HepG2 (cell line): ENCODE results near the gene TSPAN12. TPM values are rescaled to one million over a fixed set of nuclear protein-coding genes. Genes with fewer than 3 reads are reported as not detected.
A peak's percentile ranks its signal among the peaks of the same experiment; 100 is the strongest.

Experiments
- FOXO1 ChIP-seq: sonication (generic); formaldehyde crosslinking; IDR thresholded peaks from 2 replicates; pipeline ENCODE4 v1.4.0; 2020; ENCODE audit warnings: missing genetic modification reagents
- GZF1 ChIP-seq: sonication (generic); formaldehyde crosslinking; IDR thresholded peaks from 2 replicates; pipeline ENCODE4 v1.5.1; 2020; ENCODE audit warnings: mild to moderate bottlenecking, missing genetic modification reagents
- JARID2 ChIP-seq: sonication (generic); formaldehyde crosslinking; IDR thresholded peaks from 2 replicates; pipeline ENCODE4 v1.8.1; 2023; ENCODE audit warnings: missing genetic modification reagents, inconsistent platforms; ENCODE audit not compliant: insufficient replicate concordance
- NFE2L2 ChIP-seq: fragments of 150-350 bp; IDR thresholded peaks from 2 replicates; pipeline ENCODE4 v1.6.1; 2014; ENCODE audit warnings: low read length
- RAD21 ChIP-seq: fragments of 450-650 bp; formaldehyde crosslinking; IDR thresholded peaks from 2 replicates; pipeline ENCODE4 v1.5.0; 2020; ENCODE audit warnings: mild to moderate bottlenecking
- SMAD1 ChIP-seq: sonication (generic); formaldehyde crosslinking; IDR thresholded peaks from 2 replicates; pipeline ENCODE4 v1.4.0; 2020; ENCODE audit warnings: missing genetic modification reagents, low read depth, mild to moderate bottlenecking, borderline replicate concordance
- STAG1 ChIP-seq: sonication (generic); formaldehyde crosslinking; IDR thresholded peaks from 2 replicates; pipeline ENCODE4 v1.4.0; 2020; ENCODE audit warnings: missing genetic modification reagents
- TGIF2 ChIP-seq: IDR thresholded peaks from 2 replicates; pipeline ENCODE4 v1.6.1; 2016; ENCODE audit warnings: control low read depth, missing compliant biosample characterization
- ZNF350 ChIP-seq: sonication (generic); formaldehyde crosslinking; IDR thresholded peaks from 2 replicates; pipeline ENCODE4 v1.4.0; 2020; ENCODE audit warnings: mild to moderate bottlenecking, low read depth, missing genetic modification reagents, borderline replicate concordance
- ZNF619 ChIP-seq: sonication (generic); formaldehyde crosslinking; IDR thresholded peaks from 2 replicates; pipeline ENCODE4 v1.4.0; 2020; ENCODE audit warnings: mild to moderate bottlenecking, missing genetic modification reagents
- ZNF792 ChIP-seq: IDR thresholded peaks from 2 replicates; pipeline ENCODE4 v1.6.1; 2016
- polyA plus RNA-seq, 8 experiments: library from polyadenylated mRNA; depleted of rRNA in 3 of 8; stranded (reverse) in 7 of 8; unstranded in 1 of 8; fragments of >200 nt; fragmentation: Illumina TruSeq in 4 of 8; extraction: Trizol in 4 of 8; gene quantifications; 2 replicates each; pipeline versions ENCODE4 v1.2.1 to v1.2.3, GENCODE V29; 2011 to 2016; ENCODE audit warnings: low read depth in 4 of 8, missing spikeins in 1 of 8, mixed read lengths in 1 of 8; ENCODE audit not compliant: insufficient read depth in 1 of 8
- total RNA-seq, 5 experiments: library from RNA; depleted of rRNA; stranded (reverse); fragments of >200 nt; fragmentation: Illumina TruSeq; extraction: Trizol; gene quantifications; 2 replicates each; pipeline ENCODE4 v1.2.3, GENCODE V29; 2016; ENCODE audit warnings: low read depth in 1 of 5
- TF ChIP-seq, protein P1 (sequence below): IDR thresholded peaks from 2 replicates; pipeline ENCODE4 v1.6.1; 2016; ENCODE audit warnings: missing compliant biosample characterization, missing genetic modification reagents, borderline replicate concordance
- TF ChIP-seq, protein P2 (sequence below): sonication (generic); formaldehyde crosslinking; IDR thresholded peaks from 2 replicates; pipeline ENCODE4 v1.5.0; 2020; ENCODE audit warnings: mild to moderate bottlenecking, missing genetic modification reagents, moderate library complexity

Gene TSPAN12
- total and polyA plus RNA-seq, 2 of the 13 experiments (the other 11 are each of a cell fraction or from before 2014, with no cell fraction given): 0.48 to 0.95 TPM

DNA sequence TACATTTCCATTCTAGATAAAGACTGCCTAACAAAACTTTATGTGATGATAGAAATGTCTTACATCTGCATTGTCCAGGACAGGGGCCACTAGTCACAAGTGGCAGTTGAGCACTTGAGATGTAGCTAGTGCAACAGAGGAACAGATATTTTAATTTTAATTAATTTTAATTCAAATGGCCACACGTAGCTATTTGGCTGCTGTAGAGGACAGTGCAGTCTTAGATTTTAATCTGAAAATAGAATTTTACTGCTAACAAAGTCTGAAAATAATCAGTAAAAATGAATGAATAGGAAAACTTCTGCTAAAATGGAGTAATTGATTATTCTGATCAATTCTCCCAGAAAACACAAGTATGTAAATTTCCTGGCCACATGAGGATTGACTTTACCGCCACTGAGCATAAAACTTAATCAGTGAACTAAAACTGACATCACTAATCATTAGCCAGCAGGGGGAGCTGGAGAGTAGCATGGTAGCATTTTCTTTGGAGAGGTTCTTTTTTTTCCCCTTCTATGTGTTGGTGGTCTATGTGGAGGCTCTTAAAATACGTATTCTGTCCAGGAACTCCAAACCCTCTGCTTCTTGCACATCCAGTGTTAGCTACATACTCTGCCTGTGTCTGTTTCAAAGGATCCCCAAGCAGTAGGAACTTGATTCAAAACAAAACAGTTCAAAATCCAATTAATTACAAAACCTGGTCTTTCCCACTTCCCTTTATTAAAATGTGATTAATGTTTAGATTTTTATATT lies 52.1 kb downstream of the TSPAN12 start (continued):
- TF ChIP-seq, protein P1, sequence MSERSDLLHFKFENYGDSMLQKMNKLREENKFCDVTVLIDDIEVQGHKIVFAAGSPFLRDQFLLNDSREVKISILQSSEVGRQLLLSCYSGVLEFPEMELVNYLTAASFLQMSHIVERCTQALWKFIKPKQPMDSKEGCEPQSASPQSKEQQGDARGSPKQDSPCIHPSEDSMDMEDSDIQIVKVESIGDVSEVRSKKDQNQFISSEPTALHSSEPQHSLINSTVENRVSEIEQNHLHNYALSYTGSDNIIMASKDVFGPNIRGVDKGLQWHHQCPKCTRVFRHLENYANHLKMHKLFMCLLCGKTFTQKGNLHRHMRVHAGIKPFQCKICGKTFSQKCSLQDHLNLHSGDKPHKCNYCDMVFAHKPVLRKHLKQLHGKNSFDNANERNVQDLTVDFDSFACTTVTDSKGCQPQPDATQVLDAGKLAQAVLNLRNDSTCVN: no peak
- no peak for TF ChIP-seq ZNF350 (CRISPR knock-in tag)
- TF ChIP-seq SMAD1 (CRISPR knock-in tag): no peak
- no peak for TF ChIP-seq ZNF619 (CRISPR knock-in tag)
- TF ChIP-seq FOXO1 (CRISPR knock-in tag): no peak
- no peak for TF ChIP-seq ZNF792
- TF ChIP-seq, protein P2, sequence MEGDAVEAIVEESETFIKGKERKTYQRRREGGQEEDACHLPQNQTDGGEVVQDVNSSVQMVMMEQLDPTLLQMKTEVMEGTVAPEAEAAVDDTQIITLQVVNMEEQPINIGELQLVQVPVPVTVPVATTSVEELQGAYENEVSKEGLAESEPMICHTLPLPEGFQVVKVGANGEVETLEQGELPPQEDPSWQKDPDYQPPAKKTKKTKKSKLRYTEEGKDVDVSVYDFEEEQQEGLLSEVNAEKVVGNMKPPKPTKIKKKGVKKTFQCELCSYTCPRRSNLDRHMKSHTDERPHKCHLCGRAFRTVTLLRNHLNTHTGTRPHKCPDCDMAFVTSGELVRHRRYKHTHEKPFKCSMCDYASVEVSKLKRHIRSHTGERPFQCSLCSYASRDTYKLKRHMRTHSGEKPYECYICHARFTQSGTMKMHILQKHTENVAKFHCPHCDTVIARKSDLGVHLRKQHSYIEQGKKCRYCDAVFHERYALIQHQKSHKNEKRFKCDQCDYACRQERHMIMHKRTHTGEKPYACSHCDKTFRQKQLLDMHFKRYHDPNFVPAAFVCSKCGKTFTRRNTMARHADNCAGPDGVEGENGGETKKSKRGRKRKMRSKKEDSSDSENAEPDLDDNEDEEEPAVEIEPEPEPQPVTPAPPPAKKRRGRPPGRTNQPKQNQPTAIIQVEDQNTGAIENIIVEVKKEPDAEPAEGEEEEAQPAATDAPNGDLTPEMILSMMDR (CRISPR knock-in tag): peak; percentile 73
- TF ChIP-seq JARID2 (CRISPR knock-in tag): no peak
- no peak for TF ChIP-seq RAD21 (CRISPR knock-in tag)
- TF ChIP-seq TGIF2 (CRISPR knock-in tag): no peak
- TF ChIP-seq STAG1 (CRISPR knock-in tag): peak; percentile 61
- TF ChIP-seq NFE2L2: no peak
- TF ChIP-seq GZF1 (CRISPR knock-in tag): no peak
